Measurements from ENCODE around the gene GFOD2.
"Not testable (repeated sequence)": the region's sequence is repeated elsewhere in the genome, so short reads cannot be mapped to it uniquely, and the experiment has no call there.

The GFOD2 gene

GRCh38 chr16:67699265-67699664 is 19.9 kb downstream of the GFOD2 start:
- no peak for DNase-seq

- DNase-seq = no peak
Observed at GRCh38 chr16:67697422-67698185, 21.5 kb downstream of the GFOD2 start.

- DNase-seq = no peak
Observed at GRCh38 chr16:67694611-67695010, 24.5 kb downstream of the GFOD2 start.

- DNase-seq = not testable (repeated sequence)
Observed at GRCh38 chr16:67693517-67694285, 25.4 kb downstream of the GFOD2 start.

GRCh38 chr16:67685388-67686112 is 33.6 kb downstream of the GFOD2 start:
- no peak for DNase-seq

GRCh38 chr16:67683767-67684166 is 35.3 kb downstream of the GFOD2 start:
- no peak for DNase-seq

GRCh38 chr16:67679935-67680897 is 38.9 kb downstream of the GFOD2 start:
- no peak for DNase-seq

- DNase-seq = no peak
Observed at GRCh38 chr16:67678354-67679023, 40.6 kb downstream of the GFOD2 start.

GRCh38 chr16:67677712-67678111 is 41.4 kb downstream of the GFOD2 start:
- DNase-seq = no peak

- DNase-seq = no peak
Observed at GRCh38 chr16:67676939-67677338, 42.2 kb downstream of the GFOD2 start.

- no peak for DNase-seq
Observed at GRCh38 chr16:67676516-67676915, 42.6 kb downstream of the GFOD2 start.

GRCh38 chr16:67675999-67676398 is 43.1 kb downstream of the GFOD2 start:
- no peak for DNase-seq

GRCh38 chr16:67675579-67675935 is 43.6 kb downstream of the GFOD2 start:
- DNase-seq = no peak

GRCh38 chr16:67674851-67675578 is 44.1 kb downstream of the GFOD2 start:
- no peak for DNase-seq

- no peak for DNase-seq
Observed at GRCh38 chr16:67673712-67674580, 45.2 kb downstream of the GFOD2 start.

GRCh38 chr16:67672739-67673662 is 46.1 kb downstream of the GFOD2 start:
- DNase-seq = no peak

GRCh38 chr16:67672306-67672705 is 46.8 kb downstream of the GFOD2 start:
- no peak for DNase-seq

GRCh38 chr16:67669499-67670101 is 49.5 kb downstream of the GFOD2 start:
- no peak for DNase-seq

All from T1000 (cell line).